Stimulated activated CD4-positive, alpha-beta T cell treated with anti-CD3 and anti-CD28 coated beads, Interleukin-4, amount 100 ng/mL, for 24 hours (primary cell): ENCODE data around the gene DCD.
"Not testable (repeated sequence)": the region's sequence is repeated elsewhere in the genome, so short reads cannot be mapped to it uniquely, and the experiment has no call there.

ENCODE experiments used
- DNase-seq: peaks from one replicate; pipeline ENCODE4 v3.0.0-alpha.2; 2020

DCD gene, protein sequence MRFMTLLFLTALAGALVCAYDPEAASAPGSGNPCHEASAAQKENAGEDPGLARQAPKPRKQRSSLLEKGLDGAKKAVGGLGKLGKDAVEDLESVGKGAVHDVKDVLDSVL

DNA sequence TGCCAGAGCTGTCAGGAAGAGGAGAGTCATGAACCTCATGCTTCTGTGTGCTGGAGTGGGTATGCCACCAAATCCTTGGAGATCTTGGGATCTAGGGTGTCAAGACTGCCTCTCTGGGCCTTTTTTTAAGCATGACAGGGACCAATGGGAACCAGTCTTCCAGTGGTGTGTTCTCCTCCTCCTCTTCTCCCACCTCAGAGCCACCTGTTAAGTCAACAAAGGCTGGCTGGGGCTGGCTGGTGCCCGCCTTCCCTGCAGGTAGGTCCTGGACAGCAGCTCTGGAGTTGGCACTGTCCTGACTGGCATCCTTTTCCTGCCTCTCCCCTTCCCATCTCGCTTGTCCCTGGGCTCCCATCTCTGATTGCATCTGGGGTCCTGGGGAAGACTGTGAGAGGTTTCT, at the start of gene DCD:
Gene DCD (minus strand): TSS at position 101 of the 400 bp plus-strand sequence. CDS start 62 bp downstream, at position 39.
- DNase-seq: no peak

GRCh38 chr12:54697851-54698250, 49.7 kb upstream of the DCD start:
- DNase-seq: no peak

DNA sequence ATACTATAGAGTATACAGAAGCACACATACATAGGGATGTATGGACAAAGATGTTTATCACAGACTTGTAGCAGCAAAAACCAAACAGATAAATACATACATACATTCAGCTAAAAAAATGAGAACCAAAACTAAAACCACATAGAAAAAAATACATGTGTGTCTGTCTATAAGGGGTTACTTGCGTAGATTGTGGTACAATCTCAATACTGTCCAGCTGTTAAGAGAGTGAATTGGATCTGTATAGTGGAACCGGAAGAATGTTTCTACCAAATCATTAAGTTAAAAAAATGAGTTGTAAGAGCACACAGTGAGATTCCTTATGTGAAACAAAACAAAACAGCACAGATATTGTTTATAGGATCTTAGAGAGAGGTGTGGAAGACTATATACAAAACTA, 44.2 kb upstream of the DCD start:
- no peak for DNase-seq

GRCh38 chr12:54689984-54690383, 41.8 kb upstream of the DCD start:
- no peak for DNase-seq

GRCh38 chr12:54689034-54689372, 40.8 kb upstream of the DCD start:
- DNase-seq: no peak

GRCh38 chr12:54688309-54689033, 40.3 kb upstream of the DCD start:
- DNase-seq: no peak

- no peak for DNase-seq
These were observed 36.8 kb upstream of the DCD start for GRCh38 chr12:54684636-54685630.

- DNase-seq: no peak
These were observed 35.2 kb upstream of the DCD start for GRCh38 chr12:54683398-54683797.

GRCh38 chr12:54682674-54683073, 34.5 kb upstream of the DCD start:
- no peak for DNase-seq

GRCh38 chr12:54680374-54680773, 32.2 kb upstream of the DCD start:
- peak; percentile 24 for DNase-seq

GRCh38 chr12:54678131-54678530, 30.0 kb upstream of the DCD start:
- DNase-seq: no peak

- DNase-seq: no peak
These were observed 19.8 kb upstream of the DCD start for GRCh38 chr12:54667945-54668344.

DNA sequence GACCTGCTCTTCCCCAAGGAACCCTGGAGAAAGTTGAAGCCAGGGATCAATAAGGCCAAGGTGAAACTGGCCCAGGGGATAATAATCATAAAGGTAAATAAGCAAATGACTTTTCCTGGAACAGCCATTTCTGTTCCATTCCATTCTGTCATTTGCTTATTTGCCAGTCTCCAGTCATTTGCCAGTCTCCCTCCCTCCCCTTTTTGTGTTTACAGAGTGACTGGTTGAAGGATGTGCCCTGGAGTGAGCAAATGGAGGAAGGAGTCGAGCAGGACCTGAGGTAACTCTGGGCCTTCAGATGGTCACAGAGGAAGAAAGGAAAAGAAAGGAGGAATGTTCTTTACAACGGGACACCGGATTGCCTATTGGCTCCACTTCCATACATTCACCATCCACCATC, 17.8 kb upstream of the DCD start:
- no peak for DNase-seq

GRCh38 chr12:54665022-54665635, 17.0 kb upstream of the DCD start:
- DNase-seq: not testable (repeated sequence)

GRCh38 chr12:54663603-54664002, 15.4 kb upstream of the DCD start:
- no peak for DNase-seq

- DNase-seq: no peak
These were observed 13.9 kb upstream of the DCD start for GRCh38 chr12:54662026-54662425.

DNA sequence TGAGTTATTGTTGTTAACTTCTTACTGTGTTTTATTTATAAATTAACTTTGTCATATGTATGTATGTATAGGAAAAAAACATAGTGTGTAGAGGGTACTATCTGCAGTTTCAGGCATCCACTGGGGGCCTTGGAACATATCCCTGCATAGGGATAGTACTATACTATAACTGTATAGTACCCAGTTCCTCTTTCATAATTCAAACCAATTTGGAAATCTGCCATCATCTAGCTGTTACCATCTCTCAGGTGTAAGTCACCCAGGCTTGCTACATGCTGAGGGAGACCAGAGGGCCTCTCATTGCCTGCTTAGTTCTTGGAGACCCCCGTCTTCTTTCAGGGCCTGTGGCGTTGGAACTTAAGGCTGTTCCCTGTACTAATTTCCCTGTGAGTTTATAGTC, 12.9 kb upstream of the DCD start:
- no peak for DNase-seq

DNA sequence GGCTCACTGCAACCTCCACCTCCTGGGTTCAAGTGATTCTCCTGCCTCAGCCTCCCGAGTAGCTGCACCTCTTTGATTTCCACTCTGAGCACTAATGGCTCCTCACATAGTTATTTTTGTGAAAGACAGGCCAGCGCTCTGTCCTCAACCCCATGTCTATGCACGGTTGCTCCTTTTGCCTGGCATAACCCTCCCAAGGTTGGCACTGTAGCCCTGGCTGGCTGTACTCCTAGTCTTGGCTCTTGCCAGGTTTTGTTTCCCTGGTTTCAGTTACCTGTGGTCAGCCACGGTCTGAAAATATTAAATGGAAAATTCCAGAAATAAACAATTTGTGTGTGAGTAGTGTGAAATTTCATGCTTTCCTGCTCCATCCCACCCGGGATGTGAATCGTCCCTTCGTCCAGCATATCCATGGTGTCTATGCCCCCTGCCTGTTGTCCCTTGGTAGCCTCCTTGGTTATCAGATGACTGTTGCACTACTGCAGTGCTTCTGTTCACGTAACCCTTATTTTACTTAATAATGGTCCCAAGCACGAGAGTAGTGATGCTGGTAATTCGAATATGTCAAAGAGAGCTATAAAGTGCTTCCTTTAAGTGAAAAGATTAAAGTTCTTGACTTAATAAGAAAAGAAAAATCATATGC, 12.3 kb upstream of the DCD start:
- DNase-seq: no peak

GRCh38 chr12:54658306-54659264, 10.4 kb upstream of the DCD start:
- DNase-seq: peak; percentile 55

DNA sequence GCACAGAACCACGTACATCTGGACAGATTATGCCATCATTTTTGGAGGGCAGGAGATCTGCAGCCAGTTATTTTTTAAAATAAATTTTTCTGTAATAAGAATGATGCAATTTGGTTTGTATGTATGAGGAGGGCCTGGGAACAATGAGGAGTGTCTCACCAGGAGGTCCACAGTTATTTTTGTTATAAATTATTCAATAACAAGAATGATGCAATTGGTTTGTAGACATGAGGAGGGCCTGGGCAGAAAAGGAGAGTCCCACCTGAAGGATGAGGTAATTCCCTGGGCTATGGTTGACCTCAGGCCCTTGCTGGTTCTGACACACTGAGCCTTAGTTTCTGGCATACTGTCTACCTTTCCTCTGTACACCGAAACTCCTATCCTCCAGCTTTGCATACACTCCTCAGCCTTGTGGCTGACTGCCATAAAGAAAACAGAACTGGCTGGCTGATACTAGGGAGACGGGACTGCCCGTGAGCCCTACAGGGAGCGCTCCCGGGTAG, 9.0 kb upstream of the DCD start:
- DNase-seq: no peak

DNA sequence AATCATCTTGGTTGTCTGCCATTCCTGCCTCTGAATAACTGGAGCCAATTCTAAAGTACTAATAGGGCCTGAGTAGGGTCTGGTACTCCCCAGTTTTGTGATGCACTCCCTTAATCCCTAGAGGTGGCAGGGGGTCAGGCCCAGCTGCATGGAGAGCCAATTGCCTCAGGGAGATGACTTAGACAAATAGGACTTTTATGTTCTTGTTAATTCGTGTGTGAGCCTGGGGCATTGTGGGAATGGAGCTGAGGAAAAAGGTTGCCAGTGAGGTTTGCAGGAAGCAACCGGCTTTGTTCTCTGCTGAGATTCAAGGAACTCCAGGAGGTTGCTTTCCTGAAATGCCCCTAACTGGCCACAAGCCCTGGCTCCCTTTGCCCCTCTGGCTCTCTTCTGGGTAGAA, 6.8 kb upstream of the DCD start:
- no peak for DNase-seq
